ENCODE data around the gene ANKZF1.
A peak's percentile ranks its signal among the peaks of the same experiment; 100 is the strongest.

Gene ANKZF1

GRCh38 chr2:219207134-219207883, 22.3 kb upstream of the ANKZF1 start:
- DNase-seq (ENCODE audit: low read depth in 2 of 2), result no peak

- DNase-seq (ENCODE audit: low read depth in 2 of 2), result no peak
Measured at GRCh38 chr2:219207884-219208740, 21.5 kb upstream of the ANKZF1 start.

GRCh38 chr2:219209236-219210195, 20.1 kb upstream of the ANKZF1 start:
- DNase-seq (ENCODE audit: low read depth in 2 of 2), result no peak

- DNase-seq (ENCODE audit: low read depth in 2 of 2), result no peak
Measured at GRCh38 chr2:219210196-219210885, 19.3 kb upstream of the ANKZF1 start.

- no peak for DNase-seq (ENCODE audit: low read depth in 2 of 2)
Measured at GRCh38 chr2:219210886-219211362, 18.7 kb upstream of the ANKZF1 start.

- no peak for DNase-seq (ENCODE audit: low read depth in 2 of 2)
Measured at GRCh38 chr2:219213026-219213415, 16.6 kb upstream of the ANKZF1 start.

- DNase-seq (ENCODE audit: low read depth in 2 of 2), result no peak
Measured at GRCh38 chr2:219213486-219214071, 16.0 kb upstream of the ANKZF1 start.

GRCh38 chr2:219214141-219214540, 15.5 kb upstream of the ANKZF1 start:
- DNase-seq (ENCODE audit: low read depth in 2 of 2), result no peak

GRCh38 chr2:219214786-219215185, 14.8 kb upstream of the ANKZF1 start:
- no peak for DNase-seq (ENCODE audit: low read depth in 2 of 2)

GRCh38 chr2:219215871-219216534, 13.6 kb upstream of the ANKZF1 start:
- no peak for DNase-seq (ENCODE audit: low read depth in 2 of 2)

- no peak for DNase-seq (ENCODE audit: low read depth in 2 of 2)
Measured at GRCh38 chr2:219216535-219216915, 13.1 kb upstream of the ANKZF1 start.

GRCh38 chr2:219218217-219218731, 11.3 kb upstream of the ANKZF1 start:
- no peak for DNase-seq (ENCODE audit: low read depth in 2 of 2)

GRCh38 chr2:219218732-219219701, 10.6 kb upstream of the ANKZF1 start, which contains the start of gene ABCB6:
Gene ABCB6, minus strand, starts transcription at chr2:219218958. Its CDS starts 285 bp downstream, at chr2:219218673.
- peak; percentile 73 to 82 for DNase-seq (ENCODE audit: low read depth in 2 of 2)

GRCh38 chr2:219219784-219220532, 9.6 kb upstream of the ANKZF1 start:
- DNase-seq (ENCODE audit: low read depth in 2 of 2), result no peak

GRCh38 chr2:219220652-219221402, 8.8 kb upstream of the ANKZF1 start:
- DNase-seq (ENCODE audit: low read depth in 2 of 2), result no peak

GRCh38 chr2:219221957-219222518, 7.6 kb upstream of the ANKZF1 start:
- no peak for DNase-seq (ENCODE audit: low read depth in 2 of 2)
